Stomach (tissue), 9 donors: ENCODE measurements around the gene FAM120AOS. TPM values are rescaled to one million over a fixed set of nuclear protein-coding genes. Genes with fewer than 3 reads are reported as not detected.

ENCODE experiments used
- DNase-seq, 2 donors: peaks; one replicate each; pipeline versions ENCODE4 v3.0.0 to v3.0.0-alpha.2; 2013 to 2019
- H3K27ac ChIP-seq, 5 donors: fragments of 200-600 bp in 4 of 5; sonication (generic) in 4 of 5; one replicate each; pipeline ENCODE4 v1.5.1; 2013 to 2019; ENCODE audit warnings: mild to moderate bottlenecking in 1 of 5, moderate library complexity in 1 of 5
- H3K27me3 ChIP-seq, 3 donors: fragments of 200-600 bp; sonication (generic); one replicate each; pipeline ENCODE4 v1.5.1; 2017 to 2019; ENCODE audit warnings: mixed run types in 1 of 3
- H3K36me3 ChIP-seq, 4 donors: fragments of 200-600 bp; sonication (generic); 1 replicate in 3 of 4; 2 replicates in 1 of 4; pipeline ENCODE4 v1.5.1; 2016 to 2019
- H3K4me1 ChIP-seq, 4 donors: fragments of 200-600 bp; sonication (generic); one replicate each; pipeline ENCODE4 v1.5.1; 2016 to 2019
- H3K4me3 ChIP-seq, 4 donors: fragments of 200-600 bp; sonication (generic) in 3 of 4; one replicate each; pipeline ENCODE4 v1.5.1; 2016 to 2019; ENCODE audit warnings: mild to moderate bottlenecking in 1 of 4
- H3K9me3 ChIP-seq, 4 donors: fragments of 200-600 bp; sonication (generic); one replicate each; pipeline ENCODE4 v1.5.1; 2016 to 2019
- EP300 ChIP-seq: sonication (generic); formaldehyde crosslinking; IDR thresholded peaks from one replicate; pipeline ENCODE4 v1.6.1; 2017; ENCODE audit warnings: antibody characterized with exemption
- POLR2A ChIP-seq, 4 donors: fragments of 450-650 bp; IDR thresholded peaks; one replicate each; pipeline ENCODE4 v1.6.1; 2016; ENCODE audit warnings: antibody characterized with exemption in 4 of 4, control low read depth in 2 of 4, mild to moderate bottlenecking in 1 of 4, moderate library complexity in 1 of 4
- POLR2AphosphoS5 ChIP-seq, 3 donors: sonication (generic); formaldehyde crosslinking; IDR thresholded peaks; one replicate each; pipeline ENCODE4 v1.6.1; 2016; ENCODE audit warnings: antibody characterized with exemption in 3 of 3
- WGBS, 5 donors: extraction: QIAGEN DNeasy Blood & Tissue Kit in 3 of 5; methylation state at CpG; one replicate each; pipeline versions ENCODE4 v1.1.5 to v1.1.7; 2013 to 2018; 5-methylcytosine and 5-hydroxymethylcytosine counted together
- intact Hi-C: fragments of 100-400 bp; cut with DNase I; formaldehyde crosslinking; loops from one replicate; pipeline ENCODE4 v1.15.1; 2023; ENCODE audit warnings: low total_unique reads
- polyA plus RNA-seq, 3 donors: library from polyadenylated mRNA; stranded (reverse); fragments of 200-250 nt; gene quantifications; one replicate each; pipeline ENCODE4 v1.2.3, GENCODE V29; 2013
- total RNA-seq, 5 donors: library from RNA; depleted of rRNA; stranded (reverse); fragments of >200 nt; gene quantifications; one replicate each; pipeline versions ENCODE4 v1.1.0 to v1.2.3, GENCODE V29; 2014 to 2016
- TF ChIP-seq, protein P1 (sequence below), 7 experiments: fragments of 450-650 bp in 4 of 7; fragments of 200-600 bp in 3 of 7; sonication (generic) in 3 of 7; IDR thresholded peaks; one replicate each; pipeline ENCODE4 v1.5.1; 2016 to 2019; ENCODE audit warnings: antibody characterized with exemption in 7 of 7, control low read depth in 2 of 7, mild to moderate bottlenecking in 1 of 7
- donor health status: healthy with polysubstance abuse.
- donor health status: Bipolar disorder and iron deficiency.
- donor health status: healthy.

Gene FAM120AOS
- total and polyA plus RNA-seq, 8 donors: 12.9 to 232 (median 39.3) TPM

DNA sequence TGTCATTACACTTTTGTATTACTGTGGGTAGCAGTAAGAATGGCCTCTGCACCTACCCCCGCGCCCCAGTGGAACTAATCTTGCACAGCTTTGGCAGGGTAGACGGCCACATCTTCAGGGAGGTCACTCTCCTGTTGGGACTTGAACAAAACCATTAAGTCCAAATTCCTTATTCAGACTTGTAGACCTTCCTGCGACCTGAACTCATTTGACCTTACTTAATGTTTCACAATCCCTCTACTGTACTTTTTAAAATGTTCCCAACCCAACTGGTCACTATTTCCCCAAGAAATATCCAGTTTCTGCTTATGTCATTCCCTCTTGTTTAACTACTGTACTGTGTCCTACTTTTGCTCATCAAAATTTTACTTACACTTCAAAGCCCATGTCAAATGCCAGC lies 5.3 kb upstream of the FAM120AOS start:
- intact Hi-C loops: no loop called here
- H3K27ac ChIP-seq: peak overlapping the region in 1 of 5 donors; percentile 97
- H3K9me3 ChIP-seq: no peaks in the 10 kb centered on the region
- peaks cover 48 to 99% (median 77%) of the 10 kb centered on the region in 4 donors for H3K4me1 ChIP-seq
- TF ChIP-seq, protein P1, sequence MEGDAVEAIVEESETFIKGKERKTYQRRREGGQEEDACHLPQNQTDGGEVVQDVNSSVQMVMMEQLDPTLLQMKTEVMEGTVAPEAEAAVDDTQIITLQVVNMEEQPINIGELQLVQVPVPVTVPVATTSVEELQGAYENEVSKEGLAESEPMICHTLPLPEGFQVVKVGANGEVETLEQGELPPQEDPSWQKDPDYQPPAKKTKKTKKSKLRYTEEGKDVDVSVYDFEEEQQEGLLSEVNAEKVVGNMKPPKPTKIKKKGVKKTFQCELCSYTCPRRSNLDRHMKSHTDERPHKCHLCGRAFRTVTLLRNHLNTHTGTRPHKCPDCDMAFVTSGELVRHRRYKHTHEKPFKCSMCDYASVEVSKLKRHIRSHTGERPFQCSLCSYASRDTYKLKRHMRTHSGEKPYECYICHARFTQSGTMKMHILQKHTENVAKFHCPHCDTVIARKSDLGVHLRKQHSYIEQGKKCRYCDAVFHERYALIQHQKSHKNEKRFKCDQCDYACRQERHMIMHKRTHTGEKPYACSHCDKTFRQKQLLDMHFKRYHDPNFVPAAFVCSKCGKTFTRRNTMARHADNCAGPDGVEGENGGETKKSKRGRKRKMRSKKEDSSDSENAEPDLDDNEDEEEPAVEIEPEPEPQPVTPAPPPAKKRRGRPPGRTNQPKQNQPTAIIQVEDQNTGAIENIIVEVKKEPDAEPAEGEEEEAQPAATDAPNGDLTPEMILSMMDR (IDR thresholded peaks at IDR 0.05): no peak
- TF ChIP-seq POLR2AphosphoS5 (IDR thresholded peaks at IDR 0.05): no peak
- TF ChIP-seq EP300: no peak
- no peaks in the 10 kb centered on the region for H3K27me3 ChIP-seq
- H3K36me3 ChIP-seq: no peaks in the 10 kb centered on the region
- 78 to 91% (median 89%) methylated on average over 4 of the region's 4 CpGs for WGBS, 5 donors
- no peak for DNase-seq
- H3K4me3 ChIP-seq: no peak overlapping the region

DNA sequence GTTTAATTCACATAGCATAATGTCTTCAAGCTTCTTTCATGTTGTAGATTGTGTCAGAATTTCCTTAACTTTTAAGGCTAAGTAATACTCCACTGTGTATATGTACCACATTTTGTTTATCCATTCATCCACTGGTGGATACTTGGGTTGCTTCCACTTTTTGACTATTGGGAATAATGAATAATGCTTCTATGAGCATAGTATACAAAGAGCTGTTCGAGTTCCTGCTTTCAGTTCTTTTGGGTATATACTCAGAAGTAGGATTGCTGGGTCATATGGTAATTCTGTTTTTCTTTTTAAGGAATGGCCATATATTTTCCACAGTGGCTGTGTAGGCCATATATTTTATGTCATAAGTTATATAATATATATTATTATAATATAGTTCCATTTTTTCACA lies 3.6 kb upstream of the FAM120AOS start:
- no peak for DNase-seq
- Histone ChIP-seq H3K27me3 (no peaks in the 10 kb centered on the region), H3K9me3 (no peaks in the 10 kb centered on the region), H3K4me1 (peaks cover 45 to 83% (median 67%) of the 10 kb centered on the region in 4 donors), H3K36me3 (no peaks in the 10 kb centered on the region), H3K4me3 (no peak overlapping the region), H3K27ac (peak overlapping the region in 3 of 5 donors; percentile 95 to 97 (median 97))
- WGBS, 5 donors: 61 to 86% (median 74%) methylated on average over 1 of the region's 1 CpG
- TF ChIP-seq EP300: no peak
- no peak for TF ChIP-seq POLR2A (IDR thresholded peaks at IDR 0.05)
- TF ChIP-seq, protein P1 (IDR thresholded peaks at IDR 0.05): no peak
- TF ChIP-seq POLR2AphosphoS5 (IDR thresholded peaks at IDR 0.05): no peak
- intact Hi-C loops: no loop called here

DNA sequence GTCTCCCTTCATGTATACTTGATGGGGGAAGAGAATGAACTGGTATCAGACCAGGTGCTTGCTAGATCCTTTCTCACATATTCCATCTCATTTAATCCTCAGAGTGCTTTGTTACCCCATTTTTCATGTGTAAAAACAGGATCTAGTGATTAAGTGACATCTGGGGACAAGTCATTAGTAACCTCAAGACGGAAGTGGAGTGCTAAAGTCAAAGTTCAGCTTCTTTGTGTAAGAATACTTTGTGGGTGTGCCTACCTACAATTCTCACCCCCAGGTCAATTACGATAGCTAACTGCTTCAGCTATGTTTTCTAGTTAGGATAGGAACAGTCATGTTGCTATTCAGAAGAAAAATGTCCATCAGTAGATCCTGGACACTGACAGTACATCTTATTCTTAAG lies 3.1 kb upstream of the FAM120AOS start:
- no peaks in the 10 kb centered on the region for H3K27me3 ChIP-seq
- no peak overlapping the region for H3K4me3 ChIP-seq
- H3K4me1 ChIP-seq: peaks cover 43 to 78% (median 65%) of the 10 kb centered on the region in 4 donors
- WGBS, 5 donors: 33 to 67% (median 51%) methylated on average over 2 of the region's 2 CpGs
- no peaks in the 10 kb centered on the region for H3K36me3 ChIP-seq
- peak in 1 of 2 donors; percentile 61 for DNase-seq
- intact Hi-C loops: no loop called here
- peak overlapping the region in 3 of 5 donors; percentile 95 to 97 (median 97) for H3K27ac ChIP-seq
- no peaks in the 10 kb centered on the region for H3K9me3 ChIP-seq
- TF ChIP-seq POLR2A (IDR thresholded peaks at IDR 0.05) (no peak), POLR2AphosphoS5 (IDR thresholded peaks at IDR 0.05) (peak in 1 of 3 donors; percentile 17), EP300 (no peak)
- TF ChIP-seq, protein P1 (IDR thresholded peaks at IDR 0.05): no peak

DNA sequence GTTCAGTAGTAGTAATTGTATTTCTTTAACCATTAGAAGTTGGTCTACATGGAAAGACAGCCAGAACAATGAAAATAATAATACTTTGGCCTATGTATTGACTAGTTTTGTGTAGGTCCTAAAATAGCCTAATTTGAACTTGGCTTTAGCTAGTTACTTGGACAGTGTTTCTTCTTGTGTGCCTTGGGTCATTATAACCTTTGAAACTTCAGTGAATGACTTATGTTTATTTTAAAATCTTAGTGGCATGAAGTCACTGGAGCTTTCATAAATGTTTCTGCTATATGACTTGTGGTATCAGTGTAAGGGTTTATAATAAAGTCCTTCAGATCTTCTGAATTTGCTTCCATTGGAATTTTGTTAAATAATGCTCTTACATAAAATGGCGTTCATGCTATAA lies 2.6 kb upstream of the FAM120AOS start:
- Histone ChIP-seq H3K36me3 (no peaks in the 10 kb centered on the region), H3K27ac (peak overlapping the region in 4 of 5 donors; percentile 39 to 97 (median 96)), H3K27me3 (no peaks in the 10 kb centered on the region), H3K9me3 (no peaks in the 10 kb centered on the region), H3K4me1 (peaks cover 43 to 74% (median 63%) of the 10 kb centered on the region in 4 donors), H3K4me3 (no peak overlapping the region)
- intact Hi-C loops: no loop called here
- WGBS, 5 donors: 70 to 85% (median 77%) methylated on average over 1 of the region's 1 CpG
- DNase-seq: no peak
- TF ChIP-seq POLR2AphosphoS5 (IDR thresholded peaks at IDR 0.05): no peak

DNA sequence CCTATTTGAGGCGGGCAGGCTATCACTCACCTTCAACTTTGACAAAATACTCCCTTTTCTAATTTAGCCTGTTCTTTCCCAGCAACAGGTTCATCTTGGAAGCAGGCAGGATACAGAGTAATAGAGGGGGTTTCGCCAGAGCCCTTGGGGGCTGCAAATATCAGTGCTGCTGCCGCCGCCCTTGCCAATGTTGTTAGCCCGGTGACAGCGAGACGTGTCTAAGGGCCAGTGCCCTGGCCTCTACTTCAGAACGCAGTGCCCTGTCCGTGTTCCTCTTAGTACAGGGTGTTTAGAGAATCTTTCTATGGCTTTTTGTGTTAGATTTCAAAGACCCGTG lies 703 bp downstream of the FAM120AOS start:
- 0 to 1% (median 1%) methylated on average over 10 of the region's 10 CpGs for WGBS, 5 donors
- TF ChIP-seq EP300 (no peak), POLR2A (IDR thresholded peaks at IDR 0.05) (no peak), POLR2AphosphoS5 (IDR thresholded peaks at IDR 0.05) (no peak)
- TF ChIP-seq, protein P1 (IDR thresholded peaks at IDR 0.05): no peak
- Histone ChIP-seq H3K4me1 (peaks cover 41 to 61% (median 52%) of the 10 kb centered on the region in 4 donors), H3K4me3 (peak overlapping the region; percentile 79 to 92 (median 88)), H3K27ac (peak overlapping the region; percentile 95 to 99 (median 97)), H3K27me3 (no peaks in the 10 kb centered on the region), H3K9me3 (no peaks in the 10 kb centered on the region), H3K36me3 (peaks cover 12 to 22% (median 16%) of the 10 kb centered on the region in 4 donors)
- intact Hi-C loops: no loop called here
- peak in 1 of 2 donors; percentile 40 for DNase-seq
